COR-L47 (cell line): ENCODE results near the gene MAML3.

ENCODE experiments used
- DNase-seq: peaks from one replicate; lab custom pipeline; 2025; lab: John Stamatoyannopoulos, UW

The MAML3 gene

GRCh38 chr4:139809757-139810140 is 344.2 kb downstream of the MAML3 start:
- no peak for DNase-seq

GRCh38 chr4:139808808-139809756 is 344.9 kb downstream of the MAML3 start:
- DNase-seq = peak; percentile 6

- no peak for DNase-seq
These were observed 345.6 kb downstream of the MAML3 start for GRCh38 chr4:139808381-139808807.

- no peak for DNase-seq
These were observed 346.5 kb downstream of the MAML3 start for GRCh38 chr4:139807483-139807882.

GRCh38 chr4:139806929-139807328 is 347.1 kb downstream of the MAML3 start:
- DNase-seq = no peak

GRCh38 chr4:139802931-139803330 is 351.1 kb downstream of the MAML3 start:
- DNase-seq = no peak

GRCh38 chr4:139802488-139802887 is 351.5 kb downstream of the MAML3 start:
- no peak for DNase-seq

- DNase-seq = no peak
These were observed 352.1 kb downstream of the MAML3 start for GRCh38 chr4:139801895-139802294.

GRCh38 chr4:139800082-139800481 is 353.9 kb downstream of the MAML3 start:
- DNase-seq = no peak

GRCh38 chr4:139799615-139800014 is 354.4 kb downstream of the MAML3 start:
- no peak for DNase-seq

- no peak for DNase-seq
These were observed 355.5 kb downstream of the MAML3 start for GRCh38 chr4:139798456-139798855.

GRCh38 chr4:139797287-139797686 is 356.7 kb downstream of the MAML3 start:
- DNase-seq = no peak

- no peak for DNase-seq
These were observed 358.3 kb downstream of the MAML3 start for GRCh38 chr4:139795527-139796314.

GRCh38 chr4:139794158-139794954 is 359.6 kb downstream of the MAML3 start:
- no peak for DNase-seq

- peak; percentile 32 for DNase-seq
These were observed 362.3 kb downstream of the MAML3 start for GRCh38 chr4:139791681-139792080.

- DNase-seq = no peak
These were observed 363.7 kb downstream of the MAML3 start for GRCh38 chr4:139790291-139790690.

GRCh38 chr4:139789096-139789654 is 364.8 kb downstream of the MAML3 start:
- DNase-seq = no peak

GRCh38 chr4:139786494-139787354 is 367.3 kb downstream of the MAML3 start:
- DNase-seq = no peak

GRCh38 chr4:139785356-139785755 is 368.6 kb downstream of the MAML3 start:
- no peak for DNase-seq

GRCh38 chr4:139783741-139784484 is 370.1 kb downstream of the MAML3 start:
- DNase-seq = no peak
